ENCODE data around the gene SERPIND1.
"Not testable (repeated sequence)": the region's sequence is repeated elsewhere in the genome, so short reads cannot be mapped to it uniquely, and the experiment has no call there.

Gene SERPIND1

GRCh38 chr22:20813056-20813455 is 39.1 kb downstream of the SERPIND1 start:
- POLR2A ChIA-PET (ENCODE audit: low non-redundant PET), result no interaction called here
- no peak for DNase-seq (ENCODE audit: low spot score)
- TF ChIP-seq CTCF (conservative IDR thresholded peaks at IDR 0.05; ENCODE audit: low read depth), result no peak
- CTCF ChIA-PET, result no interaction called here
- H3K27ac ChIP-seq, result no peak overlapping the region

- H3K27ac ChIP-seq, result no peak overlapping the region
- no peak for DNase-seq (ENCODE audit: low spot score)
- CTCF ChIA-PET, result no interaction called here
- POLR2A ChIA-PET (ENCODE audit: low non-redundant PET), result no interaction called here
- TF ChIP-seq CTCF (conservative IDR thresholded peaks at IDR 0.05; ENCODE audit: low read depth), result no peak
Measured at GRCh38 chr22:20814221-20814808, 40.4 kb downstream of the SERPIND1 start.

GRCh38 chr22:20815477-20816050 is 41.7 kb downstream of the SERPIND1 start:
- ChIA-PET CTCF (no interaction called here), POLR2A (ENCODE audit: low non-redundant PET) (no interaction called here)
- DNase-seq (ENCODE audit: low spot score), result no peak
- H3K27ac ChIP-seq, result no peak overlapping the region
- no peak for TF ChIP-seq CTCF (conservative IDR thresholded peaks at IDR 0.05; ENCODE audit: low read depth)

- no peak for TF ChIP-seq CTCF (conservative IDR thresholded peaks at IDR 0.05; ENCODE audit: low read depth)
- POLR2A ChIA-PET (ENCODE audit: low non-redundant PET), result no interaction called here
- DNase-seq (ENCODE audit: low spot score), result no peak
- H3K27ac ChIP-seq, result no peak overlapping the region
- CTCF ChIA-PET, result no interaction called here
Measured at GRCh38 chr22:20816559-20816958, 42.6 kb downstream of the SERPIND1 start.

- POLR2A ChIA-PET (ENCODE audit: low non-redundant PET), result no interaction called here
- TF ChIP-seq CTCF (conservative IDR thresholded peaks at IDR 0.05; ENCODE audit: low read depth), result no peak
- CTCF ChIA-PET, result no interaction called here
- no peak overlapping the region for H3K27ac ChIP-seq
- no peak for DNase-seq (ENCODE audit: low spot score)
Measured at GRCh38 chr22:20818471-20818870, 44.6 kb downstream of the SERPIND1 start.

- CTCF ChIA-PET, result no interaction called here
- no peak overlapping the region for H3K27ac ChIP-seq
- DNase-seq (ENCODE audit: low spot score), result no peak
- TF ChIP-seq CTCF (conservative IDR thresholded peaks at IDR 0.05; ENCODE audit: low read depth), result no peak
- POLR2A ChIA-PET (ENCODE audit: low non-redundant PET), result no interaction called here
Measured at GRCh38 chr22:20819471-20819870, 45.6 kb downstream of the SERPIND1 start.

GRCh38 chr22:20821717-20822239 is 47.9 kb downstream of the SERPIND1 start:
- CTCF ChIA-PET; POLR2A ChIA-PET (ENCODE audit: low non-redundant PET); H3K27ac ChIP-seq; DNase-seq (ENCODE audit: low spot score): not testable (repeated sequence)

All from RWPE1 (cell line).